ENCODE data around the gene TPO.
"Not testable (repeated sequence)": the region's sequence is repeated elsewhere in the genome, so short reads cannot be mapped to it uniquely, and the experiment has no call there.

GRCh38 chr2:1581257-1581964 lies 168.1 kb downstream of the TPO start:
- not testable (repeated sequence) for TF ChIP-seq POLR2A, CTCF (IDR thresholded peaks at IDR 0.05)
